ENCODE data around the gene MYO5B. TPM values are rescaled to one million over a fixed set of nuclear protein-coding genes. Genes with fewer than 3 reads are reported as not detected.

The MYO5B gene
- total and polyA plus RNA-seq, 9 of the 15 experiments (the other 6 are each of a cell fraction or from before 2014, with no cell fraction given): 0.07 to 0.42 (median 0.28) TPM

- DNase-seq (ENCODE audit: extremely low read depth in 1 of 4, low spot score in 3 of 4) (no peak), FAIRE-seq (no peak), ATAC-seq (no peak)
- Histone ChIP-seq H3K4me2 (ENCODE audit: insufficient read depth, low read length) (no peak overlapping the region), H3K9me3 (replicated peaks; ENCODE audit: control insufficient read depth, insufficient read depth, low read depth, low read length) (no peaks in the 10 kb centered on the region), H3K79me2 (ENCODE audit: control insufficient read depth, insufficient read depth, low read length) (no peaks in the 10 kb centered on the region), H3K4me3 (no peak overlapping the region), H3K27ac (ENCODE audit: extremely low read depth, low read depth, low read length) (no peak overlapping the region), H4K20me1 (replicated peaks; ENCODE audit: control insufficient read depth, insufficient read depth, low read length) (no peaks in the 10 kb centered on the region; the same call in 1 of the 2 replicates), H3K36me3 (ENCODE audit: control insufficient read depth, insufficient read depth, low read length) (no peaks in the 10 kb centered on the region), H3K9ac (ENCODE audit: insufficient read depth in 1 of 2, low read depth in 2 of 2, low read length in 2 of 2) (no peak overlapping the region), H3K9me1 (ENCODE audit: control insufficient read depth, insufficient read depth, low read length) (no peaks in the 10 kb centered on the region), H3K27me3 (ENCODE audit: control insufficient read depth in 2 of 2, insufficient read depth in 2 of 2, low read length in 2 of 2) (no peaks in the 10 kb centered on the region), H2AFZ (ENCODE audit: low read depth, low read length) (no peak overlapping the region), H3K4me1 (replicated peaks in 1 of 2; ENCODE audit: control insufficient read depth in 2 of 2, insufficient read depth in 2 of 2, low read length in 2 of 2) (no peaks in the 10 kb centered on the region)
- WGBS (ENCODE audit: insufficient coverage, low coverage, missing lambda C conversion rate): 0% methylated on average over 2 of the region's 3 CpGs
- in situ Hi-C loops (cut with MboI): no loop called here
- intact Hi-C loops (cut with micrococcal nuclease): no loop called here
- BruUV-seq (replicated peaks): no TSS peak
- POLR2A ChIA-PET: interaction anchor here (0.9 kb wide), 1 partner anchor 18 kb away, joined by 3 read pairs; no protein-coding TSS in a partner anchor
- CTCF ChIA-PET (ENCODE audit: low intra/inter-chr PET ratio): no interaction called here
- TF ChIP-seq RFX1 (IDR thresholded peaks at IDR 0.05) (no peak), ZNF586 (CRISPR knock-in tag; conservative IDR thresholded peaks at IDR 0.05) (no peak), ZNF121 (CRISPR knock-in tag; conservative IDR thresholded peaks at IDR 0.05) (no peak), ETS1 (conservative IDR thresholded peaks at IDR 0.05; ENCODE audit: control insufficient read depth, low read depth, low read length) (no peak), ELF4 (CRISPR knock-in tag; IDR thresholded peaks at IDR 0.05) (no peak), ZBTB26 (CRISPR knock-in tag; IDR thresholded peaks at IDR 0.05) (no peak), ARHGAP35 (IDR thresholded peaks at IDR 0.05; ENCODE audit: partially characterized antibody) (no peak), PTRF (tag; IDR thresholded peaks at IDR 0.05) (no peak), BACH1 (tag; IDR thresholded peaks at IDR 0.05) (no peak)
These were observed 17.5 kb downstream of the MYO5B start for GRCh38 chr18:50177294-50177992.
